Measurements from ENCODE around the gene CD83.

- TF ChIP-seq POLR2A (IDR thresholded peaks at IDR 0.05) (no peak), CTCF (IDR thresholded peaks at IDR 0.05) (no peak), POLR2AphosphoS5 (IDR thresholded peaks at IDR 0.05) (no peak)
Observed at GRCh38 chr6:14141351-14142062, 23.9 kb downstream of the CD83 start.
